Activated CD8-positive, alpha-beta memory T cell treated with anti-CD3 and anti-CD28 coated beads, Interleukin-2, amount 50 U/mL, for 48 hours (primary cell): ENCODE measurements around the gene VANGL1.

ENCODE experiments used
- DNase-seq: peaks from one replicate; pipeline ENCODE4 v3.0.0-alpha.2; 2020

The VANGL1 gene

GRCh38 chr1:115706587-115707425 is 65.0 kb downstream of the VANGL1 start:
- DNase-seq = no peak

- no peak for DNase-seq
Observed at GRCh38 chr1:115710859-115711624, 69.3 kb downstream of the VANGL1 start.

- no peak for DNase-seq
Observed at GRCh38 chr1:115712911-115713609, 71.3 kb downstream of the VANGL1 start.

- DNase-seq = no peak
Observed at GRCh38 chr1:115713906-115714305, 72.1 kb downstream of the VANGL1 start.

GRCh38 chr1:115714572-115715141 is 72.9 kb downstream of the VANGL1 start:
- no peak for DNase-seq

- DNase-seq = peak; percentile 59
Observed at GRCh38 chr1:115717541-115717940, 75.8 kb downstream of the VANGL1 start.

GRCh38 chr1:115718011-115718754 is 76.4 kb downstream of the VANGL1 start:
- DNase-seq = no peak

GRCh38 chr1:115719285-115719684 is 77.5 kb downstream of the VANGL1 start:
- DNase-seq = no peak

- DNase-seq = no peak
Observed at GRCh38 chr1:115722221-115722620, 80.5 kb downstream of the VANGL1 start.

- DNase-seq = no peak
Observed at GRCh38 chr1:115723756-115724155, 82.0 kb downstream of the VANGL1 start.

GRCh38 chr1:115725600-115725999 is 83.8 kb downstream of the VANGL1 start:
- DNase-seq = no peak

GRCh38 chr1:115726161-115726560 is 84.4 kb downstream of the VANGL1 start:
- no peak for DNase-seq

GRCh38 chr1:115726570-115726969 is 84.8 kb downstream of the VANGL1 start:
- DNase-seq = no peak

- DNase-seq = no peak
Observed at GRCh38 chr1:115727706-115728249, 86.0 kb downstream of the VANGL1 start.

GRCh38 chr1:115728341-115728740 is 86.6 kb downstream of the VANGL1 start:
- no peak for DNase-seq

- no peak for DNase-seq
Observed at GRCh38 chr1:115729756-115730155, 88.0 kb downstream of the VANGL1 start.

GRCh38 chr1:115732316-115732715 is 90.5 kb downstream of the VANGL1 start:
- DNase-seq = no peak

- DNase-seq = no peak
Observed at GRCh38 chr1:115740811-115741210, 99.0 kb downstream of the VANGL1 start.

GRCh38 chr1:115744646-115745275 is 103.0 kb downstream of the VANGL1 start:
- no peak for DNase-seq

- no peak for DNase-seq
Observed at GRCh38 chr1:115746021-115746690, 104.4 kb downstream of the VANGL1 start.
